ENCODE data around the gene KCNA4. TPM values are rescaled to one million over a fixed set of nuclear protein-coding genes. Genes with fewer than 3 reads are reported as not detected.

Gene KCNA4
- total and polyA plus RNA-seq, 2 of the 4 experiments (the other 2 are of a cell fraction), result not detected

GRCh38 chr11:29996016-29996415 is 20.8 kb downstream of the KCNA4 start:
- Histone ChIP-seq H2AK5ac (ENCODE audit: low read depth, low read length) (no peak overlapping the region), H4K8ac (ENCODE audit: low read depth in 2 of 2, low read length in 2 of 2) (no peak overlapping the region), H2AK9ac (replicated peaks; ENCODE audit: low read depth, low read length, poor library complexity) (no peak overlapping the region), H4K20me1 (ENCODE audit: insufficient read depth, low read length) (no peaks in the 10 kb centered on the region), H2BK15ac (ENCODE audit: low read depth, low read length) (no peak overlapping the region), H2BK5ac (ENCODE audit: low read depth, low read length, poor library complexity, severe bottlenecking) (no peak overlapping the region), H2BK20ac (ENCODE audit: low read depth, low read length) (no peak overlapping the region), H3K36me3 (ENCODE audit: control insufficient read depth, insufficient read depth, low read length) (no peaks in the 10 kb centered on the region), H3K79me1 (ENCODE audit: low read depth in 1 of 2, low read length in 2 of 2) (no peaks in the 10 kb centered on the region), H3K14ac (replicated peaks; ENCODE audit: low read depth, low read length) (no peak overlapping the region), H3K9ac (ENCODE audit: low read depth, low read length) (no peak overlapping the region), H4K5ac (ENCODE audit: low read depth, low read length) (no peak overlapping the region), H2AFZ (replicated peaks; ENCODE audit: low read length, poor library complexity) (no peak overlapping the region), H3K23ac (ENCODE audit: low read depth, low read length) (no peak overlapping the region), H3K4me3 (ENCODE audit: insufficient read depth, low read depth, low read length) (no peak overlapping the region), H3K4ac (ENCODE audit: low read depth, low read length) (no peak overlapping the region), H3K4me2 (ENCODE audit: low read depth, low read length) (no peak overlapping the region), H2BK120ac (ENCODE audit: low read depth, low read length) (no peak overlapping the region), H3K9me1 (ENCODE audit: insufficient read depth, low read length) (no peaks in the 10 kb centered on the region), H3K27ac (ENCODE audit: insufficient read depth, low read length) (no peak overlapping the region), H3K18ac (ENCODE audit: low read depth, low read length) (no peak overlapping the region), H3K27me3 (ENCODE audit: control insufficient read depth, insufficient read depth, low read length) (no peaks in the 10 kb centered on the region), H3K56ac (ENCODE audit: extremely low read depth, insufficient read depth, low read length) (no peak overlapping the region), H3K9me3 (ENCODE audit: control insufficient read depth, insufficient read depth, low read length) (peaks cover 2% of the 10 kb centered on the region; the same call in 1 of the 2 replicates), H3K4me1 (ENCODE audit: control insufficient read depth, insufficient read depth, low read length) (no peaks in the 10 kb centered on the region), H4K91ac (ENCODE audit: insufficient read depth, low read depth, low read length) (no peak overlapping the region)
- in situ Hi-C loops (cut with MboI; ENCODE audit: low sequenced_read_pairs) (no loop called here), intact Hi-C loops (cut with micrococcal nuclease) (no loop called here), dilution Hi-C loops (cut with HindIII; ENCODE audit: low sequenced_read_pairs, unreplicated experiment) (no loop called here)
- TF ChIP-seq MAZ (IDR thresholded peaks at IDR 0.05; ENCODE audit: borderline replicate concordance, low read depth, low read length) (no peak), FOS (IDR thresholded peaks at IDR 0.05; ENCODE audit: low read depth, low read length) (no peak), USF2 (IDR thresholded peaks at IDR 0.05; ENCODE audit: low read depth, low read length) (no peak), BHLHE40 (IDR thresholded peaks at IDR 0.05; ENCODE audit: low read depth, low read length) (no peak), SMC3 (IDR thresholded peaks at IDR 0.05; ENCODE audit: low read depth, low read length) (no peak), CEBPB (IDR thresholded peaks at IDR 0.05; ENCODE audit: low read depth, low read length) (no peak)
- no CpG with 5 or more reads among the region's 1 CpG for WGBS, 2 experiments (ENCODE audit: extremely low coverage in 2 of 2, insufficient read length in 1 of 2)
- no TSS peak for BruUV-seq (replicated peaks)
- ATAC-seq (ENCODE audit: low read depth) (no peak), DNase-seq (no peak)
- ChIA-PET CTCF (no interaction called here), POLR2A (ENCODE audit: unreplicated experiment) (no interaction called here)

Data from IMR-90 (cell line).